IPS DF 4.7 (cell line): Measurements from ENCODE around the gene TEX36.
"Not testable (repeated sequence)": the region's sequence is repeated elsewhere in the genome, so short reads cannot be mapped to it uniquely, and the experiment has no call there.

Experiments used
- DNase-seq: peaks from one replicate; pipeline ENCODE4 v3.0.0-alpha.2; 2013; ENCODE audit warnings: low spot score; ENCODE audit errors: extremely low read depth

The TEX36 gene

GRCh38 chr10:125634606-125635005 lies 48.4 kb downstream of the TEX36 start:
- no peak for DNase-seq

- no peak for DNase-seq
Measured at GRCh38 chr10:125633517-125633999, 49.4 kb downstream of the TEX36 start.

GRCh38 chr10:125631806-125632205 lies 51.2 kb downstream of the TEX36 start:
- no peak for DNase-seq

- DNase-seq, result no peak
Measured at GRCh38 chr10:125629758-125630376, 53.1 kb downstream of the TEX36 start.

- no peak for DNase-seq
Measured at GRCh38 chr10:125628104-125629049, 54.6 kb downstream of the TEX36 start.

- DNase-seq, result no peak
Measured at GRCh38 chr10:125627646-125628045, 55.3 kb downstream of the TEX36 start.

DNA sequence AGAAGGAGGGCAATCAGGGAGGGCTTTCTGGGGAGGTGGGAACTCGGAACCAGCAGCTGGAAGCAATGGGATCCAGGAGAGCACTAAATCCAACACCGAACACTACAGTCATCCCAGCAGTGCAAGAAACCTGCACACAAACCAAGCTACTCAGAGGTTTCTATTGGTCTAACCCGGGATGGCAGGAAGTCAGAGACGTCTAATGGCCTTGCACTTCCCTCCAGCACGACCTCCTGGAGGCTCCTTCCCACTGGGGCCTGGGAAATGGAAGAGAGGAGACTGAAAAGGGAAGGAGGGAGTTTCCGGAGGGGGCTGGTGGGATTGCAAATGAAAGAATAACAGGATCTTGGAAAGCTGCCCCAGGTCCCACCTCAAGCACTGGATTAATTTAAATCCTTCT lies 56.3 kb downstream of the TEX36 start:
- no peak for DNase-seq

DNA sequence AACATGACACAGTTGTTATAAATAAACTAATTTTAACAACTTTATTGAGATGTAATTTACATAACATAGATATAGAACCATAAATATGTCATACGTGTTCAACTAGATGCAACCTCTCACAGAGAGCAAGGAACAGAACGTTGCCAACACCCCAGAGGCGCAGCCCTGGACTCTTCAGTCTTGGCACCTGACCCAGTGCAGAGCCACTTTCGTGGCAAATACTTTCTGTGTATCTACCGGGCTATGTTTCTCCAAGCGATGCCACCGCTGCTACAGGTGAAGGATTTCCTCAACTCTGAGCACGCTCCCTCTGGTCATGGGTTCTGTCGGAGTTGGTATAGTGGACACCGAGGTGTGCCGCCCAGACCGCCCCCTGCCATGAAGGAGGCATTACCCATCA lies 57.4 kb downstream of the TEX36 start:
- no peak for DNase-seq

GRCh38 chr10:125624800-125625199 lies 58.2 kb downstream of the TEX36 start:
- no peak for DNase-seq

DNA sequence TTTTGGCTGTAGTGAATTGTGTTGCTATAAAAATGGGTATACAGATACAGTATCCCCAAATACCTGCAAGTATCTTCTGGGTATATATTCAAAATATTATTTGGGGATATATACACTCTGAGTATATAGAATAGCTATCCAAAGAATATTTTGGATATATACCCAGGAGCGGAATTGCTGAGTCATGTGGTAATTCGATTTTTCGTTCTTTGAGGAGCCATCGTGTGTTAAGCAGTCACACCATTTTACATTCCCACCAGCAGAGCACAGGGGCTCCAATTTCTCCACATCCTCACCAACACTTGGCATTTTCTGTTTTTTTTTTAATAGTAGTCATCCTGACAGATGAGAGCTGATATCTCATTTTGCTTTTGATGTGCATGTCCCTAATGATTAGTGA lies 61.9 kb downstream of the TEX36 start:
- no peak for DNase-seq

GRCh38 chr10:125620401-125620800 lies 62.6 kb downstream of the TEX36 start:
- no peak for DNase-seq

DNA sequence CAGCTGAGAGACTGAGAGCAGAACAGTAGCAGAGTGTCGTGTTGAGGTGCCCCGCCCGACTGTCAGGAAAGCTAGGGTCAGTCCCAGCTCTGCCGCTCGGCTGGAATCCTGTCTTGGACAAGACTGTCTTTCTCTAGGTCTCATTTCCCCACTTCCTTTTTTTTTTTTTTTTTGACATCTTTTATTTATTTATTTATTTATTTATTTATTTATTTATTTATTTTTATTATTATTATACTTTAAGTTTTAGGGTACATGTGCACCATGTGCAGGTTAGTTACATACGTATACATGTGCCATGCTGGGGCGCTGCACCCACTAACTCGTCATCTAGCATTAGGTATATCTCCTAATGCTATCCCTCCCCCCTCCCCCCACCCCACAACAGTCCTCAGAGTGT lies 69.9 kb downstream of the TEX36 start:
- DNase-seq, result not testable (repeated sequence)

DNA sequence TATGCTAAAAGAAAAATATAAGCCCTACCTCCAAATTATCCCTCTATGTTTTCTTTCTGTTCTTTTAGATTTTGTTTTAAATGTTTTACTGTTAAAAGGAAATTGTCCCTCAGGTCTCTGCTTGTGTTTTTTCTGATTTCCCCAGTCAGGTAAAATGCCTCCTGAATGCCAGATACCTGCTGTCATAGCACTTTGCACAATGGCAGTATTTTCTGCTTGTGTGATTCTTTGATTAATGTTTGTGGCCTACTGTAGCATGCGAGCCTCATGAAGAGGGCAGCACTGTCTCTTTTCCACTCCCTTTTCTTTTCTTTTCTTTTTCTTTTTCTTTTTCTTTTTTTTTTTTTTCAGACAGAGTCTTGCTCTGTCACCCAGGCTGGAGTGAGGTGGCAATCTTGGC lies 71.2 kb downstream of the TEX36 start:
- no peak for DNase-seq

DNA sequence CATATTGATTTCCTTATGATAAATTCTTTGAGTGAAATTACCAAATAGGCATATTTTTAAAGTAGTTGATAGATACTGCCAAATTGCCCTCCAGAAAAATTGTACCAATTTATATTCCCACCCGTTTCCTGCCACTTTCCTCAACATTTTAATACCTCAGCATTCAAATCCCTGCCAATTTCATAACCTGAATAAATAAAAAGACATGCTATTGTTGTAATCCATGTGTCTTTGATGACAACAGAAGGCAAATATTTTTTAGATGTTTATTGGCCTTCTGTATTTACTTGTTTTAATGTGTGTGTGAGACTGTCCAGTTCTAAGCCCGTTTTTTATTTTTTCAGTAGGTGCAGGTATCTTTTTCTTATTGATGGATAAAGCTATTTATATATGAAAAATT lies 71.7 kb downstream of the TEX36 start:
- no peak for DNase-seq

DNA sequence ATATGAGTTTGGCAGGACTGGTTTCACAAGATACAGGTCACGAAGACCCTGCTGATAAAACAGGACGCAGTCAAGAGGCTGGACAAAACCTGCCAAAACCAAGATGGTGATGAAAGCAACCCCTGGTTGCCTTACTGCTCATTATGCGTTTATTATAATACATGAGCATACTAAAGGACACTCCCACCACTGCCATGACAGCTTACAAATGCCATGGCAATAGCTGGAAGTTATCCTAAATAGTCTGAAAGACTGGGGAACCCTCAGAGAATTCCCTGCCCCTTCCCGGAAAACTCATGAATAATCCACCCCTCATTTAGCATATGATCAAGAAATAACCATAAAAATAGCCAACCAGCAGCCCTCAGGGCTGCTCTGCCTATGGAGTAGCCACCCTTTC lies 73.1 kb downstream of the TEX36 start:
- DNase-seq, result no peak

DNA sequence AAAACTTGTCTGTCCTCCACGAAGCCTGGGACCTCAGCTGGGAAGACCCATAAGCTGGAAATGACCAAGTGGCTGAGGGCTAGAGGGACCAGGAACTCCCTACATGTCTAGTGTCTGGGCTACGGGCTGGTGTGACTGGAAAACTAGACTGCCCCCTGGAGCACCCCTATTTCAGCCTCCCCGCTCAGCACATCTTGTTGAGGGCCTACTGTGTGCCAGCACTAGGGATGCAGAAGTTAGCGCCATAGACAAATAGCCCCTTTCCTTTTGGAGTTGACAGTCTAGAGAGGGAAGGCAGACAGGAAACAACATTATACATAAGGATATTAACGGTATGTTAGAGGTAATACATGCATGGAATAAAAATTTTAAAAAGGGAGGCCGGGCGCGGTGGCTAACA lies 74.5 kb downstream of the TEX36 start:
- no peak for DNase-seq

DNA sequence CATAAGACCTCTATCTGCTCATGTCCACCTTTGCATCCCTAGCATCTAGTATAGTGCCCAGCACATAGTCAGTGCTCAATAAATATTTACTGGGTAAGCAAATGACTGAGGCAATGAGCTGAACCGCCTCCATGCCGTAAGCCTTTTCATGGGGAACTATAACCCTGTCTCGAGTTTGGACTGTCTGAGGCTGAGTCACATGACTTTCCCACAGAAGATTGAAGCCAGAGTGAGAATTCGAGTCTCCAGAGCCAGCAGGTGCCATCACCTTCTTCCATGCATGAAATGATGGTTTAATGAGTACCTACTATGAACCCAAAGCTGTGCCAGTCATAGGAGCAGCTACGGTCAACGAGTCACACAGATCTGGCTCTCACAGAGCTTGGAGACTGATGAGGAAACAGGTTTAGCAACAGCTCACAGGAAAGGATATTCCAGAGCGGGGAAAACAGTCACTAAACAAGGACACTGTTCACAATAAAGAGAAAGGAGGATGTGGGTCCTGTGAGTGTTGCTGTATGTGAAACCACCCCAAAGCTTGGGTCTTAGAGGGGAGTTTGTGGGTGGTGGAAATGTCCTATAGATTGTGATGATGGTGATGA lies 75.2 kb downstream of the TEX36 start:
- DNase-seq, result no peak

DNA sequence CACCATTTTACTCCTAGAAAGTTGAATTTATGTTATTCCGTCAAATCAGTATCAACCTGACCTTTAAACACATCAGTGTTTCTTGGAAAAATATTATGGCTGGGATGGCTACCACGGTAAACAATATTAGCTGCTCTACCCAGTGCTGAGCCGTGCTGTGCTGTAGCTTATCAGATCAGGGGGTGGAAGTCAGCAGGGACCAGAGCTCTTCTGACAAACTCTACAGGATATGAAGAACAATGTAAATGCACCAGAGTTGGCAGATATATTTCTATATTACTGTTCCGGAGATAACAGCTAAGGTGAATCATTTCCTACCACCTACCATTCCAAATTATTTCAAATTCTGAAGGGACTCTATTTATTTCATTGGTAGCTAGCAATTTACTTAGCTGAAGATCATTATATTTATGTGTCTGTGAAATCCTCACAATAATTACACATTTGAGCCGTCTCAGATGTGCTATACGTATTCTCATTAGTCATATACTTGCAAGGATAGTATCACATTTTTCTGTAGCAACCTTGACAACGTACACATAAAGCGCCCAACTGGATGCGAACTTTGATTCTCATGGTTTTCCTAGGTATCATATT lies 76.5 kb downstream of the TEX36 start:
- DNase-seq, result no peak
